IMR-90 (cell line): ENCODE results near the gene DGKB. TPM values are rescaled to one million over a fixed set of nuclear protein-coding genes. Genes with fewer than 3 reads are reported as not detected.

Experiments used
- ATAC-seq: fragments of 200-7000 bp; cut with Tn5 transposase; 2 replicates; pipeline ENCODE4 v1.9.1; 2020; ENCODE audit warnings: low read depth, mild to moderate bottlenecking, moderate library complexity
- BruUV-seq: library from RNA; stranded (reverse); fragments of 400-500 nt; replicated peaks from 2 replicates; lab custom pipeline; 2021; lab: Mats Ljungman, UMichigan
- CTCF ChIA-PET: fragments of 300-600 bp; formaldehyde crosslinking; extraction: SDS; loops from one replicate; lab custom pipeline; 2021; ENCODE audit warnings: antibody characterized with exemption; lab: Yijun Ruan, JAX
- POLR2A ChIA-PET: fragments of 300-600 bp; sonication (Branson Sonifier 250); formaldehyde crosslinking; loops from one replicate; lab custom pipeline; 2022; ENCODE audit warnings: antibody characterized with exemption; ENCODE audit not compliant: unreplicated experiment; lab: Charles Lee
- DNase-seq: peaks from one replicate; pipeline ENCODE4 v3.0.0; 2013
- H2AFZ ChIP-seq: replicated peaks from 2 replicates; pipeline ENCODE3; 2013; ENCODE audit warnings: low read length, mild to moderate bottlenecking; ENCODE audit not compliant: poor library complexity
- H2AK5ac ChIP-seq: 2 replicates; pipeline ENCODE4 v1.6.1; 2013; ENCODE audit warnings: low read depth, low read length, inconsistent platforms
- H2AK9ac ChIP-seq: replicated peaks from 2 replicates; pipeline ENCODE3; 2013; ENCODE audit warnings: mild to moderate bottlenecking, low read depth, low read length, moderate library complexity; ENCODE audit not compliant: poor library complexity
- H2BK120ac ChIP-seq: 2 replicates; pipeline ENCODE4 v1.6.1; 2013; ENCODE audit warnings: low read depth, low read length, inconsistent platforms
- H2BK15ac ChIP-seq: 3 replicates; pipeline ENCODE4 v1.6.1; 2013; ENCODE audit warnings: low read depth, low read length, inconsistent platforms
- H2BK20ac ChIP-seq: 2 replicates; pipeline ENCODE4 v1.6.1; 2013; ENCODE audit warnings: low read depth, mild to moderate bottlenecking, inconsistent platforms, low read length, moderate library complexity
- H2BK5ac ChIP-seq: 2 replicates; pipeline ENCODE4 v1.6.1; 2013; ENCODE audit warnings: mild to moderate bottlenecking, low read depth, low read length, inconsistent platforms; ENCODE audit not compliant: poor library complexity, severe bottlenecking
- H3K14ac ChIP-seq: replicated peaks from 2 replicates; pipeline ENCODE4 v1.6.1; 2013; ENCODE audit warnings: low read depth, low read length, inconsistent platforms
- H3K18ac ChIP-seq: 2 replicates; pipeline ENCODE4 v1.6.1; 2013; ENCODE audit warnings: low read depth, low read length, control low read depth
- H3K23ac ChIP-seq: 2 replicates; pipeline ENCODE4 v1.6.1; 2013; ENCODE audit warnings: low read depth, low read length, inconsistent platforms
- H3K27ac ChIP-seq: 2 replicates; pipeline ENCODE4 v1.5.1; 2013; ENCODE audit warnings: mild to moderate bottlenecking, control low read depth, low read length; ENCODE audit not compliant: insufficient read depth
- H3K27me3 ChIP-seq: 2 replicates; pipeline ENCODE4 v1.6.1; 2013; ENCODE audit warnings: low read length; ENCODE audit not compliant: control insufficient read depth, insufficient read depth
- H3K36me3 ChIP-seq: 2 replicates; pipeline ENCODE4 v1.6.1; 2013; ENCODE audit warnings: low read length, mixed read lengths; ENCODE audit not compliant: control insufficient read depth, insufficient read depth
- H3K4ac ChIP-seq: 2 replicates; pipeline ENCODE4 v1.6.1; 2013; ENCODE audit warnings: low read depth, low read length, inconsistent platforms
- H3K4me1 ChIP-seq: 2 replicates; pipeline ENCODE4 v1.6.1; 2013; ENCODE audit warnings: low read length, mixed read lengths; ENCODE audit not compliant: control insufficient read depth, insufficient read depth
- H3K4me2 ChIP-seq: 2 replicates; pipeline ENCODE4 v1.6.1; 2013; ENCODE audit warnings: low read depth, mild to moderate bottlenecking, control low read depth, low read length, moderate library complexity
- H3K4me3 ChIP-seq: 2 replicates; pipeline ENCODE4 v1.5.1; 2013; ENCODE audit warnings: low read depth, mild to moderate bottlenecking, control low read depth, low read length, moderate library complexity; ENCODE audit not compliant: insufficient read depth
- H3K56ac ChIP-seq: 2 replicates; pipeline ENCODE4 v1.6.1; 2013; ENCODE audit warnings: low read length, inconsistent platforms; ENCODE audit not compliant: insufficient read depth; ENCODE audit errors: extremely low read depth
- H3K79me1 ChIP-seq, 2 experiments: 2 replicates each; pipeline ENCODE4 v1.6.1; 2013; ENCODE audit warnings: low read length in 2 of 2, inconsistent platforms in 1 of 2, low read depth in 1 of 2
- H3K9ac ChIP-seq: 2 replicates; pipeline ENCODE4 v1.6.1; 2013; ENCODE audit warnings: low read depth, low read length, control low read depth
- H3K9me1 ChIP-seq: 2 replicates; pipeline ENCODE4 v1.6.1; 2013; ENCODE audit warnings: low read length, inconsistent platforms; ENCODE audit not compliant: insufficient read depth
- H3K9me3 ChIP-seq: 2 replicates; pipeline ENCODE4 v1.6.1; 2013; ENCODE audit warnings: low read length; ENCODE audit not compliant: control insufficient read depth, insufficient read depth
- H4K20me1 ChIP-seq: 2 replicates; pipeline ENCODE4 v1.6.1; 2013; ENCODE audit warnings: low read length, inconsistent platforms; ENCODE audit not compliant: insufficient read depth
- H4K5ac ChIP-seq: 2 replicates; pipeline ENCODE4 v1.6.1; 2013; ENCODE audit warnings: mild to moderate bottlenecking, low read depth, low read length, control low read depth
- H4K8ac ChIP-seq, 2 experiments: 2 replicates each; pipeline ENCODE4 v1.6.1; 2013; ENCODE audit warnings: low read depth in 2 of 2, low read length in 2 of 2, control low read depth in 1 of 2, inconsistent platforms in 1 of 2
- H4K91ac ChIP-seq: 2 replicates; pipeline ENCODE4 v1.6.1; 2013; ENCODE audit warnings: low read depth, low read length, inconsistent platforms; ENCODE audit not compliant: insufficient read depth
- MAZ ChIP-seq: IDR thresholded peaks from 2 replicates; pipeline ENCODE4 v1.6.1; 2012; ENCODE audit warnings: low read depth, mild to moderate bottlenecking, low read length, improper control_type of control experiment, moderate library complexity, borderline replicate concordance
- RAD21 ChIP-seq: IDR thresholded peaks from 2 replicates; pipeline ENCODE4 v1.6.1; 2012; ENCODE audit warnings: low read length, improper control_type of control experiment
- RFX5 ChIP-seq: IDR thresholded peaks from 2 replicates; pipeline ENCODE4 v1.8.0; 2012; ENCODE audit warnings: low read depth, mild to moderate bottlenecking, low read length, moderate library complexity
- SMC3 ChIP-seq: fragments of 150-350 bp; IDR thresholded peaks from 2 replicates; pipeline ENCODE4 v1.6.1; 2016; ENCODE audit warnings: low read depth, mild to moderate bottlenecking, antibody characterized with exemption, low read length, moderate library complexity
- USF2 ChIP-seq: fragments of 150-350 bp; IDR thresholded peaks from 2 replicates; pipeline ENCODE4 v1.6.1; 2017; ENCODE audit warnings: mild to moderate bottlenecking, antibody characterized with exemption, low read length, low read depth
- WGBS, 2 experiments: methylation state at CpG; one replicate each; pipeline versions ENCODE4 v1.1.5 to v1.1.7; 2013; ENCODE audit warnings: missing lambda C conversion rate in 2 of 2; ENCODE audit not compliant: insufficient read length in 1 of 2; ENCODE audit errors: extremely low coverage in 2 of 2; 5-methylcytosine and 5-hydroxymethylcytosine counted together
- dilution Hi-C: fragments of 300-500 bp; cut with HindIII; formaldehyde crosslinking; loops from one replicate; pipeline ENCODE4 v1.14.3; 2018; ENCODE audit warnings: low sequenced_read_pairs; ENCODE audit not compliant: unreplicated experiment
- in situ Hi-C: fragments of 300-500 bp; cut with MboI; formaldehyde crosslinking; loops from 3 replicates; pipeline ENCODE4 v1.14.3; 2019; ENCODE audit warnings: low sequenced_read_pairs, inconsistent platforms, mixed read lengths
- intact Hi-C: fragments of 100-400 bp; cut with micrococcal nuclease; formaldehyde crosslinking; loops from 2 replicates; pipeline ENCODE4 v1.10.0; 2022
- polyA plus RNA-seq, 3 experiments: library from polyadenylated mRNA; depleted of rRNA; stranded (reverse); fragments of >200 nt; gene quantifications; 2 replicates each; pipeline ENCODE4 v1.2.3, GENCODE V29; 2012; ENCODE audit warnings: low replicate concordance in 1 of 3
- total RNA-seq: library from RNA; depleted of rRNA; stranded (reverse); fragments of >200 nt; gene quantifications from 2 replicates; pipeline ENCODE4 v1.2.3, GENCODE V29; 2012
- TF ChIP-seq, protein P1 (sequence below): conservative IDR thresholded peaks from 2 replicates; pipeline ENCODE4 v1.5.1; 2012; ENCODE audit warnings: mild to moderate bottlenecking, low read depth, low read length, improper control_type of control experiment
- TF ChIP-seq, protein P2 (sequence below): fragments of 150-350 bp; IDR thresholded peaks from 2 replicates; pipeline ENCODE4 v1.6.1; 2016; ENCODE audit warnings: low read depth, mild to moderate bottlenecking, low read length, moderate library complexity, borderline replicate concordance

DGKB gene
- total and polyA plus RNA-seq, 2 of the 4 experiments (the other 2 are of a cell fraction) = not detected

- Histone ChIP-seq H3K14ac (no peak overlapping the region), H2BK15ac (no peak overlapping the region), H4K5ac (no peak overlapping the region), H2AK5ac (no peak overlapping the region), H3K4me2 (no peak overlapping the region), H3K23ac (no peak overlapping the region), H3K27ac (no peak overlapping the region), H2BK120ac (no peak overlapping the region), H3K27me3 (no peaks in the 10 kb centered on the region), H3K18ac (no peak overlapping the region), H3K9me1 (no peaks in the 10 kb centered on the region), H3K9ac (no peak overlapping the region), H3K56ac (no peak overlapping the region), H3K36me3 (no peaks in the 10 kb centered on the region), H2BK20ac (no peak overlapping the region), H3K79me1 (no peaks in the 10 kb centered on the region), H3K9me3 (no peaks in the 10 kb centered on the region), H4K20me1 (no peaks in the 10 kb centered on the region), H2BK5ac (no peak overlapping the region), H3K4ac (no peak overlapping the region), H4K91ac (no peak overlapping the region), H3K4me1 (no peaks in the 10 kb centered on the region), H2AFZ (no peak overlapping the region), H3K4me3 (no peak overlapping the region), H4K8ac (no peak overlapping the region), H2AK9ac (no peak overlapping the region)
- no peak for ATAC-seq
- WGBS, 2 experiments = 60% methylated on average over 1 of the region's 2 CpGs; no CpG with 5 or more reads in 1 of the 2 experiments
- intact Hi-C loops (no loop called here), in situ Hi-C loops (no loop called here), dilution Hi-C loops (no loop called here)
- TF ChIP-seq, protein P1, sequence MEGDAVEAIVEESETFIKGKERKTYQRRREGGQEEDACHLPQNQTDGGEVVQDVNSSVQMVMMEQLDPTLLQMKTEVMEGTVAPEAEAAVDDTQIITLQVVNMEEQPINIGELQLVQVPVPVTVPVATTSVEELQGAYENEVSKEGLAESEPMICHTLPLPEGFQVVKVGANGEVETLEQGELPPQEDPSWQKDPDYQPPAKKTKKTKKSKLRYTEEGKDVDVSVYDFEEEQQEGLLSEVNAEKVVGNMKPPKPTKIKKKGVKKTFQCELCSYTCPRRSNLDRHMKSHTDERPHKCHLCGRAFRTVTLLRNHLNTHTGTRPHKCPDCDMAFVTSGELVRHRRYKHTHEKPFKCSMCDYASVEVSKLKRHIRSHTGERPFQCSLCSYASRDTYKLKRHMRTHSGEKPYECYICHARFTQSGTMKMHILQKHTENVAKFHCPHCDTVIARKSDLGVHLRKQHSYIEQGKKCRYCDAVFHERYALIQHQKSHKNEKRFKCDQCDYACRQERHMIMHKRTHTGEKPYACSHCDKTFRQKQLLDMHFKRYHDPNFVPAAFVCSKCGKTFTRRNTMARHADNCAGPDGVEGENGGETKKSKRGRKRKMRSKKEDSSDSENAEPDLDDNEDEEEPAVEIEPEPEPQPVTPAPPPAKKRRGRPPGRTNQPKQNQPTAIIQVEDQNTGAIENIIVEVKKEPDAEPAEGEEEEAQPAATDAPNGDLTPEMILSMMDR = no peak
- TF ChIP-seq, protein P2, sequence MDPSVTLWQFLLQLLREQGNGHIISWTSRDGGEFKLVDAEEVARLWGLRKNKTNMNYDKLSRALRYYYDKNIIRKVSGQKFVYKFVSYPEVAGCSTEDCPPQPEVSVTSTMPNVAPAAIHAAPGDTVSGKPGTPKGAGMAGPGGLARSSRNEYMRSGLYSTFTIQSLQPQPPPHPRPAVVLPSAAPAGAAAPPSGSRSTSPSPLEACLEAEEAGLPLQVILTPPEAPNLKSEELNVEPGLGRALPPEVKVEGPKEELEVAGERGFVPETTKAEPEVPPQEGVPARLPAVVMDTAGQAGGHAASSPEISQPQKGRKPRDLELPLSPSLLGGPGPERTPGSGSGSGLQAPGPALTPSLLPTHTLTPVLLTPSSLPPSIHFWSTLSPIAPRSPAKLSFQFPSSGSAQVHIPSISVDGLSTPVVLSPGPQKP = no peak
- TF ChIP-seq SMC3 = no peak
- no peak for TF ChIP-seq MAZ
- TF ChIP-seq RAD21 = no peak
- no peak for TF ChIP-seq RFX5
- no peak for TF ChIP-seq USF2
- no TSS peak for BruUV-seq
- ChIA-PET CTCF (no interaction called here), POLR2A (no interaction called here)
- no peak for DNase-seq
These were observed 469.6 kb downstream of the DGKB start for GRCh38 chr7:14432924-14433323.
